Measurements from ENCODE around the gene RCSD1.

Gene RCSD1

GRCh38 chr1:167747988-167748387 is 118.0 kb downstream of the RCSD1 start:
- no peak for FAIRE-seq

- no peak for FAIRE-seq
Measured at GRCh38 chr1:167748906-167749305, 118.9 kb downstream of the RCSD1 start.

DNA sequence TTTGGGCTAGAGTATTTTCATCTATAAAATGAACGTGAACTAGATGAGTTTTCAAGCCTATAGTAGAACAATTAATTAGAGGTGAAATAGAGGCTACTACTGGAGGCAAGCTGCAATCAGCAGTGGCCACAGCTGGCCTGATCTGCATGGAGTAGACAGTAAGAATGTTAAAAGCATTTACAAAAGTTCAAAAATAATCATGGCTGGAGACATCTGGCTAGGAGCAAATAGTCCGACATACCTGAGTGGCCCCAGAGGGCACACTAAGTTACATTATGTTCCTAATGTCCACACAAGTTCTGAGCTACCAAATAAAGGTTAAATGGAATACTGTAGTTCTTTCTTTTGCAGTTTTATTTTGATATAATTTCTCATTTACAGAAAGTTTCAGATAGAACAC is 119.7 kb downstream of the RCSD1 start:
- FAIRE-seq: no peak

DNA sequence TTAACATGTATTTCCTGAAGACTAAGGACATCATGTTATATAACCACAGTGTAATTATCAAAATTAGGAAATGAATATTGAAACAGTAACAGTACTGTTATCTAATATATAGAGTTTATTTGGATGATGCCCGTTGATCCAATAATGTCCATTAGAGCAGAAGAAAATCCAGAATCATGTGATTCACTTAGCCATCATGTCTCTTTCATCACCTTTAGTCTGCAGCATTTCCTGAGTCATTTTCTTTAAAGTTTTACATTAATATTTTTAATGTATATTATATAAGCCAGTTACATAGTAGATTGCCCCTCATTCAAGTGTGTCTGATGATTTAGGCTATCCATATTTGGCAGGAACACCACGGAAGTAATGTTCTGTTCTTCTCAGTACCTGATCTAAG is 120.6 kb downstream of the RCSD1 start:
- no peak for FAIRE-seq

- no peak for FAIRE-seq
Measured at GRCh38 chr1:167751676-167752075, 121.6 kb downstream of the RCSD1 start.

DNA sequence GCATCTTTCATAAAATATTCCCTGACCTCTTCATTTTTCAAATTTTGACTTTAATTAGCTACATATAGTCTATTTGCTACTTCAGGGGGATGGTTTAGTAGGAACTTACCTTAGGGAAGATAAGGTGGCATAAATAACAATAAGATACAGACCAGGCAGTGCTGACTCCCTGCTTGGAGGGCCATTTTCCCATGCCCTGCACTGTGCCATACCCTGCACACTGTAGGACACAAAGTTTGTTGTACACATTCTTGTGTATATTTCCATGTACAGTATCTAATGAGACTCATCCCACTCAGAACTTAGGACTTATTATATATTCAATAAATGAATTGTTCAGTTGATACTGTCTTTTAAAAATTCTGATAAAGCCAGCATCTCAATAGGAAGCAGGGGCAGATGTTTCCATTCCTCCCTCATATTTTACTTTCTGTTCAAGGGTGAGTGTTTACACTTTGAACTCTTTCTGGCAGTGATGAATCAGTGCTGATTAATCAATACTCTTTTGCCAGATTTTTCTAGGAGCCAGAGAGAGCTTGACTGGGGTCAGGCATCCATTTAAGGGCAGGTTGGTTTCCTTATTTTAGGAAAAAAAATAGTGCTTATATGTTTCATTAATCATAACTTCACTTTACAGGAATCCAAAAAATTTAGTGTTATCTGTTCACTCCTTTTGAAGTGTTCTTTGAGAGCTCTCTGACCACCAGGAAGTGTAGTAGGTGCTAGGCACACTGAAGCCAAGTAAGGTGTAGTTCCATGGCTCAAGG is 122.4 kb downstream of the RCSD1 start:
- FAIRE-seq: no peak

DNA sequence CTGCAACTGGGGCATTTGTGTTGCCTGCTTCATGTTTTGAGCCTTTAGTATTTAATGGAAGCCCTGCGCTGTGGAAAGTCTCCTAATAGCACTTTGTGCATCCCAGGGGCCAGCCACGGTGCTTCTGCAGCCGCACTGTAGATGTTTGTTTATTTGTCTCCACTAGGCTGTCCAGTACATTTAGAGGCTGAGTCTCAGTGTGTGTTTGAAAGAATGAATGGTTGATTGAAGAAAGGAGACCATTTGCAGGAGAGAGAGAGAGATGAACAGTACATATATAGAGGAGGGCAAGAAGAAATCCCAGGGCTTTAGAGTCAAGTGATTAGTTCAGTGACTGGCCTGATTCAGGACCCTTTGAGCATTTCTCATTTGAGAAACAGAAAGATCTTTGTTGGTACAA is 125.6 kb downstream of the RCSD1 start:
- FAIRE-seq: no peak
